ENCODE results near the gene TMEM50B. TPM values are rescaled to one million over a fixed set of nuclear protein-coding genes. Genes with fewer than 3 reads are reported as not detected.
A peak's percentile ranks its signal among the peaks of the same experiment; 100 is the strongest.
"Not testable (repeated sequence)": the region's sequence is repeated elsewhere in the genome, so short reads cannot be mapped to it uniquely, and the experiment has no call there.

TMEM50B gene
- total RNA-seq, 1 experiment from 2014 or later, result 8.5 TPM

DNA sequence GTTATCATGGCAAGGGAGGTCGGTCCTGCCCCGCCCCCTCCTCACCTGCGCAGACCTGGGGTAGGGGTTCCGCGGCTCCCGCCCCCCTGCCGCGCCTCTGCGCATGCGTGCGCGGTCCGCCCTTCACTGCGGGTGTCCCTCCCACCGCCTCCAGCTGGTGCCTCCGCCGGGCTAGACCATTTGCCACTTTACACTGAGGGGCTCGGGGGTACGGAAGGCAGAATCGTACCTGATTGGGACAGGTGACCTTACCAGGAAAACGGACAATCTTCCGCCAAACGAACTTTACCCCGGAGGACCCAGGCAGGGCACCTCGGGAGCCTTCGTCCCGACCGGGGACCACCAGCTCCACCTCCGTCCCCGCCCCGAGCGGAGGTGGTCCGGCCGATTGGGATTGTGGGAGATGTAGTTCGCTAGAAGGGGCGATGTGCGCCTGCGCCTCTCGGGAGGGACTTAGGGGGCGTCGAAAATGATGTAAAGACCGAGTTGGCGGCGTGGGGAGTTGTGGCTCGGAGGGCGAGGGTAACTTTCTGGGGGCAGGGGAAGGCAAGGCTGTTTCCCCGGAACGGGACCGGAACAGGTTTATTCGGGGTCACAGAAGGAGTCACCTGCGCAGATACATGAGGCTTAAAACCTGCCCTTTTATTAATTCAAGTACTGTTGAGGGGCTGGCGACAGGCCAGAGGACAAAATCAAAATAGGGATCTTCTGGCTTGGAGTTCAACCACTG, 11.8 kb upstream of the TMEM50B start, which contains the start of gene DNAJC28:
Gene DNAJC28 (minus strand): TSS at position 344 of the 730 bp plus-strand sequence. CDS start 2,323 bp downstream, outside the sequence.
- peak; percentile 98 for DNase-seq
- Histone ChIP-seq H3K27me3 (ENCODE audit: control insufficient read depth, insufficient read depth, low read length) (no peaks in the 10 kb centered on the region; the same call in 1 of the 2 replicates), H3K4me3 (ENCODE audit: insufficient read depth, low read depth, low read length) (peak within 1 kb of the TSS; percentile 55), H3K36me3 (replicated peaks; ENCODE audit: control insufficient read depth, insufficient read depth, low read length) (no peaks in the 10 kb centered on the region)

GRCh38 chr21:33490991-33491372, 11.2 kb upstream of the TMEM50B start:
- Histone ChIP-seq H3K36me3 (replicated peaks; ENCODE audit: control insufficient read depth, insufficient read depth, low read length) (no peaks in the 10 kb centered on the region), H3K4me3 (ENCODE audit: insufficient read depth, low read depth, low read length) (peak overlapping the region; percentile 55), H3K27me3 (ENCODE audit: control insufficient read depth, insufficient read depth, low read length) (no peaks in the 10 kb centered on the region; the same call in 1 of the 2 replicates)
- peak; percentile 31 for DNase-seq

DNA sequence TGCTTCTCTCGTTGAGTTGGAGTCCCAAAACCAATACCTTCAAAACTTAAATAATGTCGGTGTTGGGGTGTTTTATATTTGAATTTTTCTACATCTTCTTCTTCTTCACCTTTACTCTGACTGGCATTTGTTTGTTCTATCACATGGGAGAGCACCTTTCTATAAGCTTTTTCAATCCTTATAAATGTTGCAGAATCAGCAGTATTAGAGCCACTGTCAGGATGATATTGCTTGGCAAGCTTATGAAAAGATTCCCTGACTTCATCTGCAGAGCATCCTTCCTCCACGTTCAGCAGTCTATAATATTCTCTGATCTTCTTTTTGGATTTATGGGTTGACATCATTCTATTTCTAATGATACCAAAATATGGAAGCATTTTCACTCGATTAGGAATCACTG, 9.2 kb upstream of the TMEM50B start:
- Histone ChIP-seq H3K4me3 (ENCODE audit: insufficient read depth, low read depth, low read length) (no peak overlapping the region), H3K27me3 (ENCODE audit: control insufficient read depth, insufficient read depth, low read length) (no peaks in the 10 kb centered on the region), H3K36me3 (replicated peaks; ENCODE audit: control insufficient read depth, insufficient read depth, low read length) (no peaks in the 10 kb centered on the region)
- DNase-seq, result no peak

DNA sequence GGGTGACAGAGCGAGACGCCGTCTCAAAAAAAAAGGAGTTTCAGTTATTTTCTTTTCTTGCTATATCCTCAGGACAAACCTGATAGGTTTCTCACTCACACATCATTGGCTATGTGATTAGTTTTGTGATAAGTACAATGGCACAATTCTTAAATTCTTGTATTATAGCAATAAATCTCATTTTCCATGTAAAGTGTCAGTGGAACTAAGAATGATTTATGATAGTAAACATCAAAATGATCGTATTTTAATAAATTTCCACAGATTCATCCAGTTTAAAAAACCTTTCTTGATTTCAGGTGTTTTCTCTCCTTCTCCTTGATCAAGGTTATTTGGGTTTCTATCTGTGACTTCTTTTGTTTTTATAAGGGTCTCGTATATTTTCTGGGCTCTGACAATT, 8.2 kb upstream of the TMEM50B start:
- Histone ChIP-seq H3K36me3 (replicated peaks; ENCODE audit: control insufficient read depth, insufficient read depth, low read length) (no peaks in the 10 kb centered on the region), H3K4me3 (ENCODE audit: insufficient read depth, low read depth, low read length) (no peak overlapping the region), H3K27me3 (ENCODE audit: control insufficient read depth, insufficient read depth, low read length) (no peaks in the 10 kb centered on the region)
- DNase-seq, result no peak

GRCh38 chr21:33481314-33481943, 1.7 kb upstream of the TMEM50B start:
- no peaks in the 10 kb centered on the region for H3K36me3 ChIP-seq (replicated peaks; ENCODE audit: control insufficient read depth, insufficient read depth, low read length)
- H3K4me3 ChIP-seq (ENCODE audit: insufficient read depth, low read depth, low read length), result no peak overlapping the region
- DNase-seq, result no peak
- peaks cover 12% of the 10 kb centered on the region; the same call in 1 of the 2 replicates for H3K27me3 ChIP-seq (ENCODE audit: control insufficient read depth, insufficient read depth, low read length)

DNA sequence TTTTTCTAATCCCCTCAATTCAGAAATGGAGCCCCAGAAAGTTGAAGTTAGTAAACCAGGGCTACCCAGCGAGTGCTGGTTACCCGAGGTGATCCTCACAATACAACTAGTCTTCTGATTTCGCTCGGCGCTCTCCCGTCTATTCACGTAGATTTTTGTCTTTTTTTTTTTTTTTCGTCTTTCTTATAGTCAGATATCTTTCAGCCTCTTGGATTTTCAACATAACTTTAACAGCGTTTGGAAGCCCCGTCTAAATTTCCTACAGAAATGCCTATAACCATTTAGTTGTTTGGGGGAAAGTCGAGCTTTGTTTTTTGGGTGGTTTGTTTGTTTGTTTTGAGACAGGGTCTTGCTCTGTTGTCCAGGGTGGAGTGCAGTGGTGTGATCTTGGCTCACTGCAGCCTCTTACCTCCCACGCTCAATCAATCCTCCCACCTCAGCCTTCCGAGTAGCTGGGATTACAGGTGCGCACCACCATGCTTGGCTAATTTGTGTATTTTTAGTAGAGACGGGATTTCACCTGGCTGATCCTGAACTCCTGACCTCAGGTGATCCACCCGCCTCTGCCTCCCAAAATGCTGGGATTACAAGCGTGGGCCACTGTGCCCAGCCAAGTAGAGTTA, 818 bp upstream of the TMEM50B start:
- H3K27me3 ChIP-seq (ENCODE audit: control insufficient read depth, insufficient read depth, low read length), result peaks cover 12% of the 10 kb centered on the region; the same call in 1 of the 2 replicates
- H3K36me3 ChIP-seq (replicated peaks; ENCODE audit: control insufficient read depth, insufficient read depth, low read length), result no peaks in the 10 kb centered on the region
- no peak for DNase-seq
- H3K4me3 ChIP-seq (ENCODE audit: insufficient read depth, low read depth, low read length), result peak overlapping the region; percentile 74

GRCh38 chr21:33478935-33479678, 667 bp downstream of the TMEM50B start:
- DNase-seq, result peak; percentile 79
- Histone ChIP-seq H3K36me3 (replicated peaks; ENCODE audit: control insufficient read depth, insufficient read depth, low read length) (no peaks in the 10 kb centered on the region), H3K27me3 (ENCODE audit: control insufficient read depth, insufficient read depth, low read length) (peaks cover 12% of the 10 kb centered on the region; the same call in 1 of the 2 replicates), H3K4me3 (ENCODE audit: insufficient read depth, low read depth, low read length) (peak overlapping the region; percentile 88)

GRCh38 chr21:33478182-33478581, 1.6 kb downstream of the TMEM50B start:
- DNase-seq, result no peak
- Histone ChIP-seq H3K36me3 (replicated peaks; ENCODE audit: control insufficient read depth, insufficient read depth, low read length) (no peaks in the 10 kb centered on the region), H3K27me3 (ENCODE audit: control insufficient read depth, insufficient read depth, low read length) (peaks cover 12% of the 10 kb centered on the region; the same call in 1 of the 2 replicates), H3K4me3 (ENCODE audit: insufficient read depth, low read depth, low read length) (no peak overlapping the region)

GRCh38 chr21:33477066-33477465, 2.7 kb downstream of the TMEM50B start:
- Histone ChIP-seq H3K4me3 (ENCODE audit: insufficient read depth, low read depth, low read length) (no peak overlapping the region), H3K36me3 (replicated peaks; ENCODE audit: control insufficient read depth, insufficient read depth, low read length) (no peaks in the 10 kb centered on the region), H3K27me3 (ENCODE audit: control insufficient read depth, insufficient read depth, low read length) (peaks cover 12% of the 10 kb centered on the region; the same call in 1 of the 2 replicates)
- DNase-seq, result no peak

DNA sequence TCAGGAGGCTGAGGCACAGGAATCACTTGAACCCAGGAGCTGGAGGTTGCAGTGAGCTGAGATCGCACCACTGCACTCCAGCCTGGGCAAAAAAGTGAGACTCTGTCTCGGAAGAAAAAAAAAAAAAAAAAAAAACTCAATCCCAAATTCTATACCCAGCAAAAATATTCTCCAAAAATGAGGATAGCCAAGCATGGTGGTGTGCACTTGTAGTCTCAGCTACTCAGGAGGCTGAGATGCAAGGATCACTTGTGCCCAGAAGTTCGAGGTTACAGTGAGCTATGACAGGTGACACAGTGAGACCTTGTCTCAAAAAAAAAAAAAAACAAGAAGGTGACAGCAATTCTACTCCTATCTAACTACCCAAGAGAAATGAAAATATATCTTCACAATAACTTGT, 6.4 kb downstream of the TMEM50B start:
- Histone ChIP-seq H3K36me3 (replicated peaks; ENCODE audit: control insufficient read depth, insufficient read depth, low read length) (no peaks in the 10 kb centered on the region), H3K27me3 (ENCODE audit: control insufficient read depth, insufficient read depth, low read length) (no peaks in the 10 kb centered on the region), H3K4me3 (ENCODE audit: insufficient read depth, low read depth, low read length) (no peak overlapping the region)
- no peak for DNase-seq

- Histone ChIP-seq H3K27me3 (ENCODE audit: control insufficient read depth, insufficient read depth, low read length) (no peaks in the 10 kb centered on the region), H3K4me3 (ENCODE audit: insufficient read depth, low read depth, low read length) (no peak overlapping the region), H3K36me3 (replicated peaks; ENCODE audit: control insufficient read depth, insufficient read depth, low read length) (no peaks in the 10 kb centered on the region)
- no peak for DNase-seq
Measured at GRCh38 chr21:33470701-33471100, 9.1 kb downstream of the TMEM50B start.

DNA sequence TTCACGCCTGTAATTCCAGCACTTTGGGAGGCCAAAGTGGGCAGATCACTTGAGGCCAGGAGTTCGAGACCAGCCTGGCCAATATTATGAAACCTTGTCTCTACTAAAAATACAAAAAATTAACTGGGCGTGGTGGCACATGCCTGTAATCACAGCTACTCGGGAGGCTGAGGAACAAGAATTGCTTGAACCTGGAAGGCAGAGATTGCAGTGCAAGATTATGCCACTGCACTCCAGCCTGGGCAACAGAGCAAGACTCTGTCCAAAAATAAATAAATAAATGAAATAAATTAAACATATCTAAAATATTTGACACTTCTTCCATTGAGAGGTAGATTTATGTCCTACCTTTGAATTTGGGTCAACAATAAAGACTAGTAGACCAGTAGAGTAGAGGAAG, 10.6 kb downstream of the TMEM50B start:
- not testable (repeated sequence) for H3K4me3 ChIP-seq (ENCODE audit: insufficient read depth, low read depth, low read length); H3K36me3 ChIP-seq (replicated peaks; ENCODE audit: control insufficient read depth, insufficient read depth, low read length); DNase-seq; H3K27me3 ChIP-seq (ENCODE audit: control insufficient read depth, insufficient read depth, low read length)

DNA sequence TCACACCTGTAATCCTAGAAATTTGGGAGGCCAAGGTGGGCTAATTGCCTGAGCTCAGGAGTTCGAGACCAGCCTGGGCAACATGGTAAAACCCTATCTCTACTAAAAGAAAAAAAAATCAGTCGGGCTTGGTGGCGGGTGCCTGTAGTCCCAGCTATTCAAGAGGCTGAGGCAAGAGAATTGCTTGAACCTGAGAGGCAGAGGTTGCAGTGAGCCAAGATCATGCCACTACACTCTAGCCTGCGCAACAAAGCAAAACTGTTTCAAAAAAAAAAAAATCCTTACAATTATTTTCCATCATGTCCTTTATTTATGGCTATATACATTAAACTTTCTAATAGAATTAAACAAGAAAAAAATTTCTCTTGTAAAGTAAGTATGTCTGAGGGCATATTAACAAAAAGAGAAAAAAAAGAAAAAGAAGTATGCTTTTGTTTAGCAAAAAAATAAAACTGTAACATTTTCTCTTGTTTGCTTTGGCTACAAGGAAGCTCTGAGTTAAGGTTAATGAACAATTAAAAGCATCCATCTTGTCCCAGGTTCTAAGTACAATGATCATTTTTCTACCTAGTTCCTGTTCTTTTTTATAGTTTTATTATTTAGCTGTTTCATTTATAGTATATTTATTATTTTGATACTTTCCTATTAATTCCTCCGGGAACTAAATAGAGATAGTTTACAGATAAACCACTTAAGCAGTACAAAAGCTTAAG, 18.1 kb downstream of the TMEM50B start:
- H3K4me3 ChIP-seq (ENCODE audit: insufficient read depth, low read depth, low read length), result no peak overlapping the region
- H3K36me3 ChIP-seq (replicated peaks; ENCODE audit: control insufficient read depth, insufficient read depth, low read length), result peaks cover 2% of the 10 kb centered on the region
- DNase-seq, result no peak
- no peaks in the 10 kb centered on the region for H3K27me3 ChIP-seq (ENCODE audit: control insufficient read depth, insufficient read depth, low read length)

DNA sequence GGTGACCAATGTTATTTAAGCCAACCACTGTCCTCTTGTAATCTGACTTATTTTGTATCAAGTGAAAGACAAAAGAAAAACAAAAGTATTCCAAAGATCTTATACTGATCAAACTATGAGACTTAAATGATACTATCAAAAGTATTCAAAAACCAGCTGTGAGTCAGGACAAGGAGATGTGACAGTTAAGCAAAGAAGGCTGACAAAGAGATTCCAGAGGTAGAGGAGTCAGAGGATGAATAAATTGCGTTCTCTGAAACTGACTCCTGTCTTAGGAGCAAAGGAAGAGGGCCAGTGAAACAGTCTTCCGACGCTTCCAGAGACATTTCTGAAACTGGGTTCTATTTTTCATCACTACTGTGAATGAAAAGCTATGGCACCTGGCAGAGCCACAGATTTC, 20.9 kb downstream of the TMEM50B start:
- Histone ChIP-seq H3K36me3 (replicated peaks; ENCODE audit: control insufficient read depth, insufficient read depth, low read length) (peaks cover 2% of the 10 kb centered on the region), H3K27me3 (ENCODE audit: control insufficient read depth, insufficient read depth, low read length) (no peaks in the 10 kb centered on the region), H3K4me3 (ENCODE audit: insufficient read depth, low read depth, low read length) (no peak overlapping the region)
- no peak for DNase-seq
